HepG2 (cell line): ENCODE measurements around the gene LIME1. TPM values are rescaled to one million over a fixed set of nuclear protein-coding genes. Genes with fewer than 3 reads are reported as not detected.

Experiments
- FOXA1 ChIP-seq, 2 experiments: fragments of 450-650 bp in 1 of 2; sonication (generic) in 1 of 2; formaldehyde crosslinking in 1 of 2; IDR thresholded peaks; 2 replicates each; pipeline versions ENCODE4 v1.4.0 to v1.6.1; 2016 to 2020; ENCODE audit warnings: missing genetic modification reagents in 1 of 2
- KLF13 ChIP-seq: sonication (generic); formaldehyde crosslinking; IDR thresholded peaks from 2 replicates; pipeline ENCODE4 v1.4.0; 2020; ENCODE audit warnings: mild to moderate bottlenecking, missing genetic modification reagents
- MED8 ChIP-seq: sonication (generic); formaldehyde crosslinking; IDR thresholded peaks from 2 replicates; pipeline ENCODE4 v1.8.1; 2023; ENCODE audit warnings: mild to moderate bottlenecking, missing genetic modification reagents; ENCODE audit not compliant: insufficient replicate concordance
- NFATC3 ChIP-seq: sonication (generic); formaldehyde crosslinking; IDR thresholded peaks from 2 replicates; pipeline ENCODE4 v1.5.1; 2020; ENCODE audit warnings: mild to moderate bottlenecking, missing genetic modification reagents
- NONO ChIP-seq, 2 experiments: fragments of 450-650 bp in 1 of 2; sonication (generic) in 1 of 2; formaldehyde crosslinking in 1 of 2; IDR thresholded peaks in 1 of 2; conservative IDR thresholded peaks in 1 of 2; 2 replicates each; pipeline versions ENCODE4 v1.6.1 to v1.8.0; 2017 to 2022; ENCODE audit warnings: mild to moderate bottlenecking in 1 of 2, missing genetic modification reagents in 1 of 2, moderate library complexity in 1 of 2
- NR1H2 ChIP-seq: sonication (generic); formaldehyde crosslinking; IDR thresholded peaks from 2 replicates; pipeline ENCODE4 v1.8.1; 2022; ENCODE audit warnings: low read depth, missing genetic modification reagents, borderline replicate concordance
- NR2C2 ChIP-seq: sonication (generic); formaldehyde crosslinking; IDR thresholded peaks from 2 replicates; pipeline ENCODE4 v1.4.0; 2020; ENCODE audit warnings: missing genetic modification reagents, mild to moderate bottlenecking, moderate library complexity, borderline replicate concordance
- ZBTB7B ChIP-seq: sonication (generic); formaldehyde crosslinking; IDR thresholded peaks from 2 replicates; pipeline ENCODE4 v1.4.0; 2020; ENCODE audit warnings: missing genetic modification reagents
- ZFAT ChIP-seq: sonication (generic); formaldehyde crosslinking; conservative IDR thresholded peaks from 2 replicates; pipeline ENCODE4 v1.8.1; 2023; ENCODE audit warnings: missing genetic modification reagents, inconsistent platforms
- ZFP36L1 ChIP-seq: sonication (generic); formaldehyde crosslinking; IDR thresholded peaks from 2 replicates; pipeline ENCODE4 v1.8.0; 2022; ENCODE audit warnings: mild to moderate bottlenecking, missing genetic modification reagents, moderate library complexity
- ZFP36L2 ChIP-seq: sonication (generic); formaldehyde crosslinking; IDR thresholded peaks from 2 replicates; pipeline ENCODE4 v1.4.0; 2020; ENCODE audit warnings: missing genetic modification reagents
- ZNF235 ChIP-seq: sonication (generic); formaldehyde crosslinking; IDR thresholded peaks from 2 replicates; pipeline ENCODE4 v1.8.1; 2023; ENCODE audit warnings: mild to moderate bottlenecking, missing genetic modification reagents, borderline replicate concordance
- ZNF496 ChIP-seq: sonication (generic); formaldehyde crosslinking; IDR thresholded peaks from 2 replicates; pipeline ENCODE4 v1.8.1; 2023; ENCODE audit warnings: mild to moderate bottlenecking, moderate library complexity, missing genetic modification reagents; ENCODE audit not compliant: insufficient replicate concordance
- ZNF572 ChIP-seq: sonication (generic); formaldehyde crosslinking; IDR thresholded peaks from 2 replicates; pipeline ENCODE4 v1.5.1; 2020; ENCODE audit warnings: mild to moderate bottlenecking, missing genetic modification reagents
- ZNF652 ChIP-seq: IDR thresholded peaks from 2 replicates; pipeline ENCODE4 v1.6.1; 2016; ENCODE audit warnings: low read depth, borderline replicate concordance
- polyA plus RNA-seq, 8 experiments: library from polyadenylated mRNA; depleted of rRNA in 3 of 8; stranded (reverse) in 7 of 8; unstranded in 1 of 8; fragments of >200 nt; fragmentation: Illumina TruSeq in 4 of 8; extraction: Trizol in 4 of 8; gene quantifications; 2 replicates each; pipeline versions ENCODE4 v1.2.1 to v1.2.3, GENCODE V29; 2011 to 2016; ENCODE audit warnings: low read depth in 4 of 8, missing spikeins in 1 of 8, mixed read lengths in 1 of 8; ENCODE audit not compliant: insufficient read depth in 1 of 8
- total RNA-seq, 5 experiments: library from RNA; depleted of rRNA; stranded (reverse); fragments of >200 nt; fragmentation: Illumina TruSeq; extraction: Trizol; gene quantifications; 2 replicates each; pipeline ENCODE4 v1.2.3, GENCODE V29; 2016; ENCODE audit warnings: low read depth in 1 of 5
- TF ChIP-seq, protein P1 (sequence below): IDR thresholded peaks from 2 replicates; pipeline ENCODE4 v1.6.1; 2012; ENCODE audit warnings: inconsistent platforms
- TF ChIP-seq, protein P2 (sequence below): sonication (generic); formaldehyde crosslinking; IDR thresholded peaks from 2 replicates; pipeline ENCODE4 v1.5.0; 2020; ENCODE audit warnings: missing genetic modification reagents
- TF ChIP-seq, protein P3 (sequence below): fragments of 450-650 bp; IDR thresholded peaks from 2 replicates; pipeline ENCODE4 v1.6.1; 2016
- TF ChIP-seq, protein P4 (sequence below): sonication (generic); formaldehyde crosslinking; IDR thresholded peaks from 2 replicates; pipeline ENCODE4 v1.5.1; 2020; ENCODE audit warnings: missing genetic modification reagents, mild to moderate bottlenecking, borderline replicate concordance
- TF ChIP-seq, protein P5 (sequence below): sonication (generic); formaldehyde crosslinking; IDR thresholded peaks from 2 replicates; pipeline ENCODE4 v1.4.0; 2020; ENCODE audit warnings: missing genetic modification reagents
- TF ChIP-seq, protein P6 (sequence below): sonication (generic); formaldehyde crosslinking; IDR thresholded peaks from 2 replicates; pipeline ENCODE4 v1.8.1; 2023; ENCODE audit warnings: mild to moderate bottlenecking, inconsistent platforms, moderate library complexity, missing genetic modification reagents, borderline replicate concordance

LIME1 gene
- total and polyA plus RNA-seq, 2 of the 13 experiments (the other 11 are each of a cell fraction or from before 2014, with no cell fraction given), result 13.0 to 61.5 TPM

DNA sequence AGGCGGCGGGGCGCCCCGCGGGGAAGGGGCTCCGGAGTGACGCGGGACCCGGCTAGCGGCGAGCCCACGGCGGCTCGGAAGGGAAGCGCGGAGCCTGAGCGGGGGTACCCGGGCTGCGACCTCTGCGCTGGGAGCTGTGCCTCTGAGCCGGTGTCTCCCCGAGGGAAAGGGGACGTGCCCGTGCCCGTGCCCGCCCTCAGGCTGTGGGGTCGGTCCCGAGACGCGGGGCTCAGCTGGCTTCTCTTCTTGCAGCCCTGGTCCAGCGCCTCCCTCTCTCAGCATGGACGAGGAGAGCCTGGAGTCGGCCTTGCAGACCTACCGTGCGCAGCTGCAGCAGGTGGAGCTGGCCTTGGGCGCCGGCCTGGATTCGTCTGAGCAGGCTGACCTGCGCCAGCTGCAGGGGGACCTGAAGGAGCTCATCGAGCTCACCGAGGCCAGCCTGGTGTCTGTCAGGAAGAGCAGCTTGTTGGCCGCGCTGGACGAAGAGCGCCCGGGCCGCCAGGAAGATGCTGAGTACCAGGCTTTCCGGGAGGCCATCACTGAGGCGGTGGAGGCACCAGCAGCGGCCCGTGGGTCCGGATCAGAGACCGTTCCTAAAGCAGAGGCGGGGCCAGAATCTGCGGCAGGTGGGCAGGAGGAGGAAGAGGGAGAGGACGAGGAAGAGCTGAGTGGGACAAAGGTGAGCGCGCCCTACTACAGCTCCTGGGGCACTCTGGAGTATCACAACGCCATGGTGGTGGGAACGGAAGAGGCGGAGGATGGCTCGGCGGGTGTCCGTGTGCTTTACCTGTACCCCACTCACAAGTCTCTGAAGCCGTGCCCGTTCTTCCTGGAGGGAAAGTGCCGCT, 27.9 kb upstream of the LIME1 start (continued):
- TF ChIP-seq, protein P1, sequence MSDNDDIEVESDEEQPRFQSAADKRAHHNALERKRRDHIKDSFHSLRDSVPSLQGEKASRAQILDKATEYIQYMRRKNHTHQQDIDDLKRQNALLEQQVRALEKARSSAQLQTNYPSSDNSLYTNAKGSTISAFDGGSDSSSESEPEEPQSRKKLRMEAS, result no peak
- TF ChIP-seq NONO (IDR thresholded peaks at IDR 0.05) (no peak), NONO (CRISPR knock-in tag; conservative IDR thresholded peaks at IDR 0.05) (no peak), ZNF652 (CRISPR knock-in tag) (no peak), ZFAT (CRISPR knock-in tag) (no peak), ZNF572 (CRISPR knock-in tag) (no peak), ZNF496 (CRISPR knock-in tag) (no peak), FOXA1 (IDR thresholded peaks at IDR 0.05) (no peak), FOXA1 (CRISPR knock-in tag; IDR thresholded peaks at IDR 0.05) (no peak), ZFP36L2 (no peak), NR2C2 (CRISPR knock-in tag) (no peak), MED8 (no peak), ZNF235 (CRISPR knock-in tag) (no peak), NFATC3 (CRISPR knock-in tag) (no peak), NR1H2 (CRISPR knock-in tag) (no peak), KLF13 (CRISPR knock-in tag) (peak; percentile 84; the same call in 1 of the 2 replicates), ZBTB7B (CRISPR knock-in tag) (no peak; the same call in 1 of the 2 replicates), ZFP36L1 (CRISPR knock-in tag) (no peak)
- TF ChIP-seq, protein P2, sequence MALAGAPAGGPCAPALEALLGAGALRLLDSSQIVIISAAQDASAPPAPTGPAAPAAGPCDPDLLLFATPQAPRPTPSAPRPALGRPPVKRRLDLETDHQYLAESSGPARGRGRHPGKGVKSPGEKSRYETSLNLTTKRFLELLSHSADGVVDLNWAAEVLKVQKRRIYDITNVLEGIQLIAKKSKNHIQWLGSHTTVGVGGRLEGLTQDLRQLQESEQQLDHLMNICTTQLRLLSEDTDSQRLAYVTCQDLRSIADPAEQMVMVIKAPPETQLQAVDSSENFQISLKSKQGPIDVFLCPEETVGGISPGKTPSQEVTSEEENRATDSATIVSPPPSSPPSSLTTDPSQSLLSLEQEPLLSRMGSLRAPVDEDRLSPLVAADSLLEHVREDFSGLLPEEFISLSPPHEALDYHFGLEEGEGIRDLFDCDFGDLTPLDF (CRISPR knock-in tag), result no peak; the same call in 1 of the 2 replicates
- TF ChIP-seq, protein P3, sequence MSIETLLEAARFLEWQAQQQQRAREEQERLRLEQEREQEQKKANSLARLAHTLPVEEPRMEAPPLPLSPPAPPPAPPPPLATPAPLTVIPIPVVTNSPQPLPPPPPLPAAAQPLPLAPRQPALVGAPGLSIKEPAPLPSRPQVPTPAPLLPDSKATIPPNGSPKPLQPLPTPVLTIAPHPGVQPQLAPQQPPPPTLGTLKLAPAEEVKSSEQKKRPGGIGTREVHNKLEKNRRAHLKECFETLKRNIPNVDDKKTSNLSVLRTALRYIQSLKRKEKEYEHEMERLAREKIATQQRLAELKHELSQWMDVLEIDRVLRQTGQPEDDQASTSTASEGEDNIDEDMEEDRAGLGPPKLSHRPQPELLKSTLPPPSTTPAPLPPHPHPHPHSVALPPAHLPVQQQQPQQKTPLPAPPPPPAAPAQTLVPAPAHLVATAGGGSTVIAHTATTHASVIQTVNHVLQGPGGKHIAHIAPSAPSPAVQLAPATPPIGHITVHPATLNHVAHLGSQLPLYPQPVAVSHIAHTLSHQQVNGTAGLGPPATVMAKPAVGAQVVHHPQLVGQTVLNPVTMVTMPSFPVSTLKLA, result no peak
- TF ChIP-seq, protein P4, sequence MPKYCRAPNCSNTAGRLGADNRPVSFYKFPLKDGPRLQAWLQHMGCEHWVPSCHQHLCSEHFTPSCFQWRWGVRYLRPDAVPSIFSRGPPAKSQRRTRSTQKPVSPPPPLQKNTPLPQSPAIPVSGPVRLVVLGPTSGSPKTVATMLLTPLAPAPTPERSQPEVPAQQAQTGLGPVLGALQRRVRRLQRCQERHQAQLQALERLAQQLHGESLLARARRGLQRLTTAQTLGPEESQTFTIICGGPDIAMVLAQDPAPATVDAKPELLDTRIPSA, result no peak
- TF ChIP-seq, protein P5, sequence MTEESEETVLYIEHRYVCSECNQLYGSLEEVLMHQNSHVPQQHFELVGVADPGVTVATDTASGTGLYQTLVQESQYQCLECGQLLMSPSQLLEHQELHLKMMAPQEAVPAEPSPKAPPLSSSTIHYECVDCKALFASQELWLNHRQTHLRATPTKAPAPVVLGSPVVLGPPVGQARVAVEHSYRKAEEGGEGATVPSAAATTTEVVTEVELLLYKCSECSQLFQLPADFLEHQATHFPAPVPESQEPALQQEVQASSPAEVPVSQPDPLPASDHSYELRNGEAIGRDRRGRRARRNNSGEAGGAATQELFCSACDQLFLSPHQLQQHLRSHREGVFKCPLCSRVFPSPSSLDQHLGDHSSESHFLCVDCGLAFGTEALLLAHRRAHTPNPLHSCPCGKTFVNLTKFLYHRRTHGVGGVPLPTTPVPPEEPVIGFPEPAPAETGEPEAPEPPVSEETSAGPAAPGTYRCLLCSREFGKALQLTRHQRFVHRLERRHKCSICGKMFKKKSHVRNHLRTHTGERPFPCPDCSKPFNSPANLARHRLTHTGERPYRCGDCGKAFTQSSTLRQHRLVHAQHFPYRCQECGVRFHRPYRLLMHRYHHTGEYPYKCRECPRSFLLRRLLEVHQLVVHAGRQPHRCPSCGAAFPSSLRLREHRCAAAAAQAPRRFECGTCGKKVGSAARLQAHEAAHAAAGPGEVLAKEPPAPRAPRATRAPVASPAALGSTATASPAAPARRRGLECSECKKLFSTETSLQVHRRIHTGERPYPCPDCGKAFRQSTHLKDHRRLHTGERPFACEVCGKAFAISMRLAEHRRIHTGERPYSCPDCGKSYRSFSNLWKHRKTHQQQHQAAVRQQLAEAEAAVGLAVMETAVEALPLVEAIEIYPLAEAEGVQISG (CRISPR knock-in tag), result no peak
- TF ChIP-seq, protein P6, sequence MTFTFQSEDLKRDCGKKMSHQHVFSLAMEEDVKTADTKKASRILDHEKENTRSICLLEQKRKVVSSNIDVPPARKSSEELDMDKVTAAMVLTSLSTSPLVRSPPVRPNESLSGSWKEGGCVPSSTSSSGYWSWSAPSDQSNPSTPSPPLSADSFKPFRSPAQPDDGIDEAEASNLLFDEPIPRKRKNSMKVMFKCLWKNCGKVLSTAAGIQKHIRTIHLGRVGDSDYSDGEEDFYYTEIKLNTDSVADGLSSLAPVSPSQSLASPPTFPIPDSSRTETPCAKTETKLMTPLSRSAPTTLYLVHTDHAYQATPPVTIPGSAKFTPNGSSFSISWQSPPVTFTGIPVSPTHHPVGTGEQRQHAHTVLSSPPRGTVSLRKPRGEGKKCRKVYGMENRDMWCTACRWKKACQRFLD (CRISPR knock-in tag), result 0 out of 2 replicates have a peak, but pooled peaks have one; percentile 65
